ENCODE measurements around the gene PSMA3.

- TF ChIP-seq CTCF (IDR thresholded peaks at IDR 0.05) (no peak), POLR2A (IDR thresholded peaks at IDR 0.05) (no peak)
Measured at GRCh38 chr14:58296726-58297125, 52.1 kb downstream of the PSMA3 start.
